ENCODE measurements around the gene CNTN2. TPM values are rescaled to one million over a fixed set of nuclear protein-coding genes. Genes with fewer than 3 reads are reported as not detected.

The CNTN2 gene
- total and polyA plus RNA-seq, 4 donors: 0.01 to 0.48 (median 0.07) TPM

GRCh38 chr1:205074084-205074483 is 31.1 kb downstream of the CNTN2 start:
- H3K9ac ChIP-seq (ENCODE audit: insufficient read depth in 1 of 2, low read length in 2 of 2): no peak overlapping the region
- no peaks in the 10 kb centered on the region for H3K4me1 ChIP-seq (ENCODE audit: control insufficient read depth in 5 of 5, insufficient read depth in 5 of 5, low read length in 5 of 5)
- ATAC-seq (ENCODE audit: insufficient read depth, low FRiP score): no peak
- WGBS, 2 donors: 93 to 96% methylated on average over 11 of the region's 11 CpGs
- no peak overlapping the region for H3K27ac ChIP-seq (ENCODE audit: low read depth in 1 of 2, low read length in 1 of 2)
- no peak for TF ChIP-seq CTCF (IDR thresholded peaks at IDR 0.05; ENCODE audit: control extremely low read depth, extremely low read depth)
- DNase-seq: no peak
- H3K9me3 ChIP-seq (ENCODE audit: control insufficient read depth in 4 of 4, insufficient read depth in 3 of 4, low read length in 3 of 4): no peaks in the 10 kb centered on the region
- no peak overlapping the region for H3K4me3 ChIP-seq
- H3K27me3 ChIP-seq (ENCODE audit: control insufficient read depth in 3 of 3, insufficient read depth in 3 of 3, low read length in 2 of 3): no peaks in the 10 kb centered on the region
- H3K36me3 ChIP-seq (ENCODE audit: control insufficient read depth in 4 of 4, insufficient read depth in 4 of 4, low read length in 4 of 4): no peaks in the 10 kb centered on the region

- DNase-seq (no peak), ATAC-seq (ENCODE audit: insufficient read depth, low FRiP score) (no peak)
- no peak for TF ChIP-seq CTCF (IDR thresholded peaks at IDR 0.05; ENCODE audit: control extremely low read depth, extremely low read depth)
- Histone ChIP-seq H3K9ac (ENCODE audit: insufficient read depth in 1 of 2, low read length in 2 of 2) (no peak overlapping the region), H3K36me3 (ENCODE audit: control insufficient read depth in 4 of 4, insufficient read depth in 4 of 4, low read length in 4 of 4) (no peaks in the 10 kb centered on the region), H3K4me3 (no peak overlapping the region), H3K9me3 (ENCODE audit: control insufficient read depth in 4 of 4, insufficient read depth in 3 of 4, low read length in 3 of 4) (no peaks in the 10 kb centered on the region), H3K4me1 (ENCODE audit: control insufficient read depth in 5 of 5, insufficient read depth in 5 of 5, low read length in 5 of 5) (no peaks in the 10 kb centered on the region), H3K27ac (ENCODE audit: low read depth in 1 of 2, low read length in 1 of 2) (no peak overlapping the region), H3K27me3 (ENCODE audit: control insufficient read depth in 3 of 3, insufficient read depth in 3 of 3, low read length in 2 of 3) (no peaks in the 10 kb centered on the region)
- 92 to 98% methylated on average over 7 of the region's 7 CpGs for WGBS, 2 donors
Observed at GRCh38 chr1:205074513-205074912, 31.5 kb downstream of the CNTN2 start.

GRCh38 chr1:205075642-205076155 is 32.7 kb downstream of the CNTN2 start:
- DNase-seq (no peak), ATAC-seq (ENCODE audit: insufficient read depth, low FRiP score) (no peak)
- TF ChIP-seq CTCF (IDR thresholded peaks at IDR 0.05; ENCODE audit: control extremely low read depth, extremely low read depth): no peak
- 60 to 82% methylated on average over 7 of the region's 7 CpGs for WGBS, 2 donors
- Histone ChIP-seq H3K9ac (ENCODE audit: insufficient read depth in 1 of 2, low read length in 2 of 2) (no peak overlapping the region), H3K36me3 (ENCODE audit: control insufficient read depth in 4 of 4, insufficient read depth in 4 of 4, low read length in 4 of 4) (no peaks in the 10 kb centered on the region), H3K4me1 (ENCODE audit: control insufficient read depth in 5 of 5, insufficient read depth in 5 of 5, low read length in 5 of 5) (no peaks in the 10 kb centered on the region), H3K9me3 (ENCODE audit: control insufficient read depth in 4 of 4, insufficient read depth in 3 of 4, low read length in 3 of 4) (no peaks in the 10 kb centered on the region), H3K4me3 (no peak overlapping the region), H3K27me3 (ENCODE audit: control insufficient read depth in 3 of 3, insufficient read depth in 3 of 3, low read length in 2 of 3) (no peaks in the 10 kb centered on the region), H3K27ac (ENCODE audit: low read depth in 1 of 2, low read length in 1 of 2) (no peak overlapping the region)

GRCh38 chr1:205076245-205076761 is 33.3 kb downstream of the CNTN2 start:
- no peaks in the 10 kb centered on the region for H3K9me3 ChIP-seq (ENCODE audit: control insufficient read depth in 4 of 4, insufficient read depth in 3 of 4, low read length in 3 of 4)
- H3K4me3 ChIP-seq: no peak overlapping the region
- H3K4me1 ChIP-seq (ENCODE audit: control insufficient read depth in 5 of 5, insufficient read depth in 5 of 5, low read length in 5 of 5): no peaks in the 10 kb centered on the region
- H3K9ac ChIP-seq (ENCODE audit: insufficient read depth in 1 of 2, low read length in 2 of 2): no peak overlapping the region
- no peaks in the 10 kb centered on the region for H3K36me3 ChIP-seq (ENCODE audit: control insufficient read depth in 4 of 4, insufficient read depth in 4 of 4, low read length in 4 of 4)
- 82 to 90% methylated on average over 4 of the region's 4 CpGs for WGBS, 2 donors
- H3K27ac ChIP-seq (ENCODE audit: low read depth in 1 of 2, low read length in 1 of 2): no peak overlapping the region
- no peaks in the 10 kb centered on the region for H3K27me3 ChIP-seq (ENCODE audit: control insufficient read depth in 3 of 3, insufficient read depth in 3 of 3, low read length in 2 of 3)
- DNase-seq (no peak), ATAC-seq (ENCODE audit: insufficient read depth, low FRiP score) (no peak)
- TF ChIP-seq CTCF (IDR thresholded peaks at IDR 0.05; ENCODE audit: control extremely low read depth, extremely low read depth): no peak

Measured in lung (tissue), 12 donors.